Umbilical cord (tissue), 2 donors: ENCODE data around the gene OGDH. TPM values are rescaled to one million over a fixed set of nuclear protein-coding genes. Genes with fewer than 3 reads are reported as not detected.
"Not testable (repeated sequence)": the region's sequence is repeated elsewhere in the genome, so short reads cannot be mapped to it uniquely, and the experiment has no call there.

Experiments
- DNase-seq: peaks from one replicate; pipeline ENCODE4 v3.0.0-alpha.2; 2015; ENCODE audit warnings: low spot score
- total RNA-seq: library from RNA; depleted of rRNA; stranded (reverse); fragments of >200 nt; gene quantifications from one replicate; pipeline ENCODE4 v1.2.3, GENCODE V29; 2014; ENCODE audit warnings: low replicate concordance; ENCODE audit not compliant: insufficient read depth

The OGDH gene
- total RNA-seq, 1 donor from 2014 or later = 33.9 TPM

DNA sequence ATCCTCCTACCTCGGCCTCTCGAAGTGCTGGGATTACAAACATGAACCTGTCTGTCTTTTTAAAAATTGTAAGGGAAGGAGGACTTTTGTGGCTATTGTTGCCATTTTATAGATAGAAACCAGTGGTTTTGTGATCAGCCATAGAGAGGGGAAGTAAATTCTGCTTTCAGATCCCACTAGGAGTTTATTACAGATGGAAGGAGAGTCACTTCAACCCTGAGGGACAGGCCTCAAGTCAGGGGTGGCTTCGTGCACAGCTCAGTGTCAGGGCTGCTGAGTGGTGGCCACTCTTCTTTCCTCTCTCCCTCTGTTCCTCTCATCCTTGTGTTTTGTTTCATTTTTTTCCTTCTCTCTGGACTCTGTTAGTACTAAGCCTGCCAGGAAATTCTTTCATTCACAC is 60.8 kb downstream of the OGDH start:
- DNase-seq = no peak

DNA sequence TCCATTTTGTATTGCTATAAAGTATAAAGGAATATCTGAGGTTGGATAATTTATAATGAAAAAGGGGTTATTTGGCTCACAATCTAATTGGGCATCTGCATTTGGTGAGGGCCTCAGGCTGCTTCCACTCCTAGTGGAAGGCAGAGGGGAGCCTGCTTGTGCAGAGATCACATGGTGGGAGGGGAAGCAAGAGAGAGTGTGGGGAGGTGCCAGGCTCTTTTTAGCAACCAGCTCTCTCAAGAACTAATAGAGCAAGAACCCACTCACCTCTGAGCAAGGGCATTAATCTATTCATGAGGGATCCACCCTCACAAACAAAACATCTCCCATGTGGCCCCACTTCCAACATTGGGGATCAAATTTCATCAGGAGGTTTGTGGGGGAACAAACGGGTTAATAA is 64.6 kb downstream of the OGDH start:
- no peak for DNase-seq

DNA sequence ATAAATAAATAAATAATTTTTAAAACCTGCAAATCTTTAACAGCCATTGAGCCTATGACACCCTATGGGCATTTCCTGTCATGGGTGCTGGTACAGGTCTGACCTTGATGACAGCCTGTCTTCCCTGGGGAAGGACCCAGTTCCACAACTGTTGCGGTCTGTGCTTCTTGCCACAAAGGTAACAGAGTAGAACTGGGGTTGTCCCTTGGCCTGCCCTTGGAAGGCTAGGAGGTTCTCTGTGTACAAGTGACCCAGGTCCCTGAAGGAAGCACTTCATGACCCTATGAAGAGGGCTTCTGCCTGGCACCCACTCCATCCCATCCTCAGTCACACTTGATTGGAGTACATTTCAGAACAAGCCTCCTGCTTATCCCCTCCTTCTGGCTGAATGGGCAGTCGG is 66.9 kb downstream of the OGDH start:
- DNase-seq = no peak

DNA sequence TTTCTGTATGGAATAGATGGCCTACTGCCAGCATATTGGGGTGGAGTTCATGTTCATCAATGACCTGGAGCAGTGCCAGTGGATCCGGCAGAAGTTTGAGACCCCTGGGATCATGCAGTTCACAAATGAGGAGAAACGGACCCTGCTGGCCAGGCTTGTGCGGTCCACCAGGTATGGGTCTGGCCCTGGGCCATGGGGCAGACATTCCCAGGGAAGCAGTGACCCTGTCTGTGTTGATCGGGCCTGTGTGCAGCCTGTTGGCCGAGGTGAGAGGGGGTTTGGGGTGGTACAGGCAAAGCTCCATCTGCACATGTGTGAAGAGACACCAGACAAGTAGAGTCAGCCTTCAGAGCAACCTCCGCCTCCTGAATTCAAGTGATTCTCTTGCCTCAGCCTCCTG is 67.3 kb downstream of the OGDH start:
- DNase-seq = no peak

DNA sequence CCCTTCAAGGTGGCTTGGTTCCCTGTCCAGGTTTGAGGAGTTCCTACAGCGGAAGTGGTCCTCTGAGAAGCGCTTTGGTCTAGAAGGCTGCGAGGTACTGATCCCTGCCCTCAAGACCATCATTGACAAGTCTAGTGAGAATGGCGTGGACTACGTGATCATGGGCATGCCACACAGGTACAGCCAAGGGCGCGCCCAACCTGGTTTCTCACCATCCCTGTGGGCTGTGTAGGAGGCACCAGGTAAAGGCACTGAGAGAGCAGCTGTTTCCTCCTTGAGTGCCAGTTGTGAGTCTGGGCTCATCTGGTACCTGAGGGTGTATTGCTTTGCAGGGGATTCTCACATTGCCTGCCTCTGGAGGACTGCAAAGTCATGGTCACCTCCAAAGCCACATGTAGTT is 68.0 kb downstream of the OGDH start:
- DNase-seq = no peak

DNA sequence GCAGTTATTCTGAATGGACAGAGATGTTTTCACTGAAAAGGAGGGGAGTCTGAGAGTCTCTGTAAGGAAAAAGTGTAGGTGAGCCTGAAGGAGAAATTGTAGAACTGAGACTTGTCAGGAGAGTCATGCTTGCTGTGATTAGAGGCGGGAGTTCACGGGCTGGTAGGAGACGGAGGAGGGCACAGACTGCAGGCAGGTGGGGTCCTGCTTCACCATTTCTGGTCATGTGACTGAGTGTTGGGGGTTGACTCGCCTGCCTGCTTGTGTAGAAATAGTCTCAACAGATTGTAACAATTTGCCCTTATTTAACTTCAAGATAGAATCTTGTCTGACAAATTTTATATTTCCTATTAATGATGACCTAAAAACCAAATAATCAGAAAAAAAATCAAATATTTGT is 70.3 kb downstream of the OGDH start:
- DNase-seq = no peak

DNA sequence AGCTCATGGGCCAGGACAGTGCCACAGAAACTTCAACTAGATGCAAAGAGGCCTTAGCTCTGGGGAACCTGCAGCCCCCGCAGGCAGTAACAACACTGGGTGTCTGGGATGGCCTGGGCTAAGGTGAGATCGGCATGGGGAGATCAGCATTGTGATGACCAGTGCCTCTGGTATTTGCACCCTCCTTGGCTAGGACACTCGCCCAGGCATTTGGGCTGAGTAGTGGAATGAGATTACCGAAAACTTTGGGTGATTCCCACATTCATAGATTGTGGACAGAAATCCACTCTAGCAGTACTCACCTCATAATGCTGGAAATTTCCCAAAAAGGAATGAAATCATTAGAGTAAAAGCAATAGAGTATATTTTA is 71.7 kb downstream of the OGDH start:
- DNase-seq = no peak

DNA sequence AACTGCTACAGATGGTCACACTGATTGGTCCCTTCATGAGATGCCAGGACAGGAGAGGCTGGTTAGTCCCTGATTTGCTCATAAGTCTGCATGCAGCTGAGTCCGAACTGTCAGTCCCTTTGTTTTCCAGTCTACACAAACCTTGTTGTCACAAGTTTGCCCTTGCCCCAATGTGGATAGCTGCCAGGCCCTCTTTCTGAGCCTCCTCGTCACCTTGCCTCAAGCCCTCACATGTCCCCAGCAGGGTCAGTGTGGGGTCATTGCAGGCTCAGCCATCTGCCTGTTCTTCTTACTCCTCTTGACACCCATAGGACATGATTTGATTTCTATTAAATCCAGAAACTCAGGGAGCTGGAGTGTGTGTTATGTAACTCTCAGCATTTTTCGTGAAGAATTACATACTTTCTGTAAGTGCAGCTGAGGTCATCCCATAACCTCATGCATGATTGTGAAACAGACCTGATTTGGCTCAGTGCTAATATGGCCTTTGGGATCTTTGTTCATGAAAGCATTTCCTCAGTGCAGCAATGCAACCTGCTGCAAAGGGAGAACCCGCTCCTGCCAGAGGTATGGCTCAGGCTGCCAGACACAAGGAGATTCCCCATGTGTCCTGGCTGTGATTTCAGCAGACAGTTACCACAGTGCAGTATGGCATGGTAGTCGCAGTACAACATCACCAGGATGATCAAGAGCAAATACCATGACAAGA is 72.2 kb downstream of the OGDH start:
- DNase-seq = peak; percentile 64

DNA sequence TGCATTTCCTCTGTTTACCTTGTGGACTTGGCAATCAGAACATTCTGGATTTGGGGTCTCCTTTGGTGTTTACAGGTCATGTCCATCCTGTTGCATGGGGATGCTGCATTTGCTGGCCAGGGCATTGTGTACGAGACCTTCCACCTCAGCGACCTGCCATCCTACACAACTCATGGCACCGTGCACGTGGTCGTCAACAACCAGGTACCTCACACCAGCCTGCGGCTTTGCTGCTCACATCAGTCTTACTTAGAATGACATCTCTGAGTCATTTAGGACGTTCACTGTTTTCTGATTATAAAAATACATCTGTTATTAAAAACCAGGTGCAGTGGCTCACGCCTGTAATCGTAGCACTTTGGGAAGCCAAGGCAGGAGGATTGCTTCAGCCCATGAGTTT is 75.2 kb downstream of the OGDH start:
- DNase-seq = no peak

DNA sequence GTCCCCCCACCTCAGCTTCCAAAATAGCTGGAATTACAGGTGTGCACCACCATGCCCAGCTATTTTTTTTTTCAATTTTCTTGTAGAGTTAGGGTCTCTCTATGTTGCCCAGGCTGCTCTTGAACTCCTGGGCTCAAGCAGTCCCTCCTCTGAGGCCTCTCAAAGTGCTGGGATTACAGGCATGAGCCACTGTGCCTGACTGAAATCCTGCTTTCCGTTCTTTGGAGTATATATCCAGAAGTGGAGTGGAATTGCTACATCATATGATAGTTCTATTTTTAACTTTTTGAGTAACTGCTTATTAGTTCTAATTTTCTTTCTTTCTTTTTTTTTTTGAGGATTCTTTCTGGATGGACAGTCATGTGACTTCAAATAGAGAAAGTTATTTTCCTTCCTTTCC is 79.3 kb downstream of the OGDH start:
- DNase-seq = peak; percentile 43

DNA sequence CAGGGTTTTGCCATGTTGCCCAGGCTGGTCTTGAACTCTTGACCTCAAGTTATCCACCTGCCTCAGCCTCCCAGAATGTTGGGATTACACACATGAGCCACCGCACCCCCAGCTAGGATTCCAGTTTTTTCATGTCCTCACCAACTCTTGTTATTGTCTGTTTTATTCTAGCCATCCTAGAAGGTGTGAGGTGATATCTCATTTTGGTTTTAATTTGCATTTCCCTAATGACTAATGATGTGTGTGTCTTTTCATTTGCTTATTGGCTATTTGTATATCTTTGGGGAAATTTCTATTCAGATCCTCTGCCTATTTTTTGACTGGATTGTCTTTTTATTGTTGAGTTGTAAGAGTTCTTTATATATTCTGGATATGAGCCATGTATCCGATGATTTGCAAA is 83.0 kb downstream of the OGDH start:
- no peak for DNase-seq

DNA sequence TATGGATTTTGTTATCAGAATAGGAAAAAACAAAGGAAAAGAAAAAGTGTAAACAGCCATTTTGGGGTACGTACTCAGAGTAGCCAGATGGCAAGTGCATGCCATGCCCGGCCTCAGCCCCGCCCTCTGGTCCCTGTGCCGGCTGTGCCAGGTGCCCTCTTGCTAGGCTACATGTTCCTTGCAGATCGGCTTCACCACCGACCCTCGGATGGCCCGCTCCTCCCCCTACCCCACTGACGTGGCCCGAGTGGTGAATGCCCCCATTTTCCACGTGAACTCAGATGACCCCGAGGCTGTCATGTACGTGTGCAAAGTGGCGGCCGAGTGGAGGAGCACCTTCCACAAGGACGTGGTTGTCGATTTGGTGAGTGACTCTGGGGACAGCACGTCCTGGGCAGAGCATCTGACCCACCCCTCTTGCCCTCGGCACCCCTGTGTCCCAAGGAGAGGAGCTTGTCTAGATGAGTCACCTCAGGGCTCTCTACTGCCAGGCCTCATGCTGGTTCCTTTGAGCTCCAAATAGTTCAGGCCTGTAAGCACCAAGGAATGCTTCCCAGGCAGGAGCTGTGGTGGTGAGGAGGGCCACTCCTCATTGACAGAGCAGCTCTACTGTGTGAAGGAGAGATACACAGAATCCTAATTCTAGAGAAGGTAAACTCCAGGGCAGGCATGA is 87.3 kb downstream of the OGDH start:
- no peak for DNase-seq

DNA sequence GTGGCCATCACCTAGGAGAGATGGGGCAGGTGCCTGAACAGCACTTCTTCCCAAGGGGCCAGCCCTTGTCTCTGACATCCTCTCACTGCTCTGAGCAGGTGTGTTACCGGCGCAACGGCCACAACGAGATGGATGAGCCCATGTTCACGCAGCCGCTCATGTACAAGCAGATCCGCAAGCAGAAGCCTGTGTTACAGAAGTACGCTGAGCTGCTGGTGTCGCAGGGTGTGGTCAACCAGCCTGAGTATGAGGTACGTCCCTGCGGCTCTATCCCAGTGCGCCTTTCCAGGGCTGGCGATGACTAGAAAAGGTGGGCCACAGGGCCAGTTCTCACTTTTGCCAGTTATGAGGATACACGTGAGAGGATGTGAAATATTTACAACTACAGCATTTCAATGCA is 87.9 kb downstream of the OGDH start:
- no peak for DNase-seq

DNA sequence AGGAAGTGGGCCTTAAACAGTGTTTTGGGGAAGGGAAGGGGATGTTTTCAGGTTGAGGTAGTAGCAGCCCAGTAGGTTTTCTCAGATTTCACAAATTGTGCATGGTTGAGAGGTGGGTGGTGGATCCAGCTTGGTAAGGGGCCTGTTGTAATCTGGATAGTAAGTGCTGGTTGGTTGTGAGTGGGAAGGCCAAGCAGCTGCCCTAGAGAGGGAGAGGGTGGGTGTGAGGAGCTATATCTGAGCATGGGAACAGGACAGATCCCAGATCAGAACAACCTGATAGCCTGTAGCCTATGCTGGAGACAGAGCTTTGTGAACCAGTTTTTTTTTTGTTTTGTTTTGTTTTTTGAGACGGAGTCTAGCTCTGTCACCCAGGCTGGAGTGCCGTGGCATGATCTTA is 88.3 kb downstream of the OGDH start:
- DNase-seq = no peak

DNA sequence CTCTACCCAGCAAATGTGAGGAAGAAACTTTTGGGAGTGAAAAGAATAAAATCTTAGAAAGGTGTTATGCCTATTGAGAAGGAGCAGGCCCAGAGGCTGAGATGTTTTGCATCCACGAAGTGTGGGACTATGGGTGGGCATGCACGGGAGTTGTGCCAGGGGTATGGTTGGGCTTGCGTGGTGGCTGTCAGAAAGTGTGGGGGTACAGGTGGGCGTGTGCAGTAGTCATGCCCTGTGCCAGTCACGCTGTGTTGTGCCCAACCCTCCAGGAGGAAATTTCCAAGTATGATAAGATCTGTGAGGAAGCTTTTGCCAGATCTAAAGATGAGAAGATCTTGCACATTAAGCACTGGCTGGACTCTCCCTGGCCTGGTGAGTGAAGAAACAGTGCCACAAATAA is 89.3 kb downstream of the OGDH start:
- no peak for DNase-seq

DNA sequence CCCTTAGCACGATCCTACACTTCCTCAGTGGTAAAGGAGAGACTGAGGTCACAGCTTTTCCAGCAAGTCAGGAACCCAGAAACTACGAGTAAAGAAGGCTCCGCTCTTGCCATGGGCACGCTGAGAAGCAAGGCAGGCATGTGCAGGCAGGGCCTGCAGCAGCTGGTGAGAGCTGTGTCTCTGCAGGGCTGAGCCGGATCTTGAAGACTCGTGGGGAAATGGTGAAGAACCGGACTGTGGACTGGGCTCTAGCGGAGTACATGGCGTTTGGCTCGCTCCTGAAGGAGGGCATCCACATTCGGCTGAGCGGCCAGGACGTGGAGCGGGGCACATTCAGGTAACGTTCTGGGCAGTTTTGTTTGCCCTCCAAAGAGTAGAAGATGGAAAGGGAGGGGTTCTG is 90.3 kb downstream of the OGDH start:
- no peak for DNase-seq

DNA sequence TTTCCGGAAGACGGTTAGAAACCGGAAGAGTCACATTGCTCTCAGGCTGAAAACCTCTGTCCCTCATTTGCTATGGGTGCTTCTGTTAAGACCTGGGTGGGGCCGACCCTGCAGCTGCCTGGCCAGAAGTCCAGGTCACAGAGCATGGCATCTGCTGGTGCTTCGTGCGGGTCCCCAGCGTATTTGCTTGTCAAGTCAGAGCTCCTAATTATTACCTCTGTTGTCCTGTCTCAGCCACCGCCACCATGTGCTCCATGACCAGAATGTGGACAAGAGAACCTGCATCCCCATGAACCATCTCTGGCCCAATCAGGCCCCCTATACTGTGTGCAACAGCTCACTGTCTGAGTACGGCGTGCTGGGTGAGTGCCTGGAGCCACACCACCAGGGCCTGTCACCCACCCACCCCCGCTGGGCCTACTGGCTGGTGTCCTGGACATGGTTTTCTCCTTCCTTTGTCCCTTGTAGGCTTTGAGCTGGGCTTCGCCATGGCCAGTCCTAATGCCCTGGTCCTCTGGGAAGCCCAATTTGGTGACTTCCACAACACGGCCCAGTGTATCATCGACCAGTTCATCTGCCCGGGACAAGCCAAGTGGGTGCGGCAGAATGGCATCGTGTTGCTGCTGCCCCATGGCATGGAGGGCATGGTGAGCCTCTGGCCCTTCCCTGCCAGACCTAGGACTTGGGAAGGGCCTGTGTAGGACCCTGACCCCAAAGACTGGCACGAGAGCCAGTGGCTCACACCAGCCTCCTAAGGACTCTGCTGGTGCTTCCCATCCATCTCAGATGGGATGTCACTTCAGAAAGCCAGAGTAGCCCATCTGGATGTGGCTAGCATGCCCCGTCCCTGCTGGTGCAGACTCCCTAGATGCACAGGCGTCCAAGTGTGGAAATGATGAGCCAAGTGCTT is 91.0 kb downstream of the OGDH start:
- no peak for DNase-seq

DNA sequence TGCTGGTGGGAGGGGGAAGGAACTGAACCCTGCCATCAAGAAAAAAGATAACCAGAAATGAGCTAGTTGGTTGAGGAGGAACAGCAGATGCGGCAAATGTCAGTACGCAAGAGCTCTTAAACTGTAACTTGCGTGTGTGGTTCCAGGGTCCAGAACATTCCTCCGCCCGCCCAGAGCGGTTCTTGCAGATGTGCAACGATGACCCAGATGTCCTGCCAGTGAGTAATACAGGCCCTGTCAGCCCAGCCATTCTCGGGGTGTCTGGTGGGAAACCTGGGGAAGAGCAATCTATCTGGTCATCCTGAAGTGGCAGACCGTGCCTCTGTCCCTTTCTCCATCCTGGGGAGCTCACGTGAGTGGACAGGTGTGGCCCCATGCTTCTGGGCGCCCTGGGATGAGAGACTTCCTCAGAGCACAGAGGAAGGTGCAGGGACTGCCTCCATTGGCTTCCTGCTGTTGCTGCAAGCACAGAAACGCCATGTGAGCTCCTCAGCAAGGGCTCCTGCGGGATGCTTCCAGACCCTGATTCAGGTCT is 91.7 kb downstream of the OGDH start:
- no peak for DNase-seq

DNA sequence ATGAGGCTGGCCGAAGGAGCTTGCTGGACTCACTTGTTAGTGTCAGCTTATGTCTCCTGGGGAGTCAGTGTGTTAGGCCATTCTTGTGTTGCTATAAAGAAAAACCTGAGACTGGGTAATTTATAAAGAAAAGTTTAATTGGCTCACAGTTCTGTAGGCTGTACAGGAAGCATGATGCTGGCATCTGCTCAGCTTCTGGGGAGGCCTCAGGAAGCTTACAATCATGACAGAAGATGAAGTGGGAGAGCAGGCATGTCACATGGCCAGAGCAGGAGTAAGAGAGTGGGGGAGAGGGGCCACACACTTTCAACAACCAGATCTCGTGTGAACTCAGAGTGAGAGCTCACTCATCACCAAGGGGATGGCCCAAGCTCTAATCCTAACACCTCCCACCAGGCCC is 93.2 kb downstream of the OGDH start:
- not testable (repeated sequence) for DNase-seq

DNA sequence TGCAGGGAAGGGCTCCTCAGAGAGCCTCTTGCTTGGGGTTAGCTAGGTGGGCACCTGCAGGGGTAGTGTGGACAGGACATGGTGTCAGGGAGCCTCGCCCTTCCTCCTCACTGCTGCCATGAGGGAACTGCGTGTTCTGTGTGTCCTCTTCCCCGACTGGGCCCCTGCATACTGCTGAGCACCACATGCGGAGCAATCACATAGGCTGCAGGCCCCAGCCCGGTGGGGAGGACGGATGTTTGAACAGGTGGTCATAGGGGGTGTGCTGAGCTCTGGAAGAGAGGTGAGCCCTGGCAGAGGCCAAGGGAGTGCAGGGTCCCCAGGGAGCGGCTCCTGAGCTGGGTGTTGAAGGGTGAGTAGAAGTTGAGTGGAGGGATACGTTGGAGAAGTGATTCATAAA is 93.9 kb downstream of the OGDH start:
- DNase-seq = no peak

DNA sequence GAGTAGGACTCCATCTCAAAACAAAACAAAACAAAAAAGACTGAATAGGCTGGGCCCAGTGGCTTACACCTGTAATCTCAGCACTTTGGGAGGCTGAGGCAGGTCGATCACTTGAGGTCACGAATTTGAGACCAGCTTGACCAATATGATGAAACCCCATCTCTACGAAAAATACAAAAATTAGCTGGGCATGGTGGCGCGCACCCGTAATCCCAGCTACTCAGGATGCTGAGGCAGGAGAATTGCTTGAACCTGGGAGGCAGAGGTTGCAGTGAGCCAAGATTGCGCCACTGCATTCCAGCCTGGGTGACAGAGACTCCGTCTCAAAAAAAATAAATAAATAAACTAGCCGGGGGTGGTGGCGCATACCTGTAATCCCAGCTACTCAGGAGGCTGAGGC is 97.0 kb downstream of the OGDH start:
- not testable (repeated sequence) for DNase-seq

DNA sequence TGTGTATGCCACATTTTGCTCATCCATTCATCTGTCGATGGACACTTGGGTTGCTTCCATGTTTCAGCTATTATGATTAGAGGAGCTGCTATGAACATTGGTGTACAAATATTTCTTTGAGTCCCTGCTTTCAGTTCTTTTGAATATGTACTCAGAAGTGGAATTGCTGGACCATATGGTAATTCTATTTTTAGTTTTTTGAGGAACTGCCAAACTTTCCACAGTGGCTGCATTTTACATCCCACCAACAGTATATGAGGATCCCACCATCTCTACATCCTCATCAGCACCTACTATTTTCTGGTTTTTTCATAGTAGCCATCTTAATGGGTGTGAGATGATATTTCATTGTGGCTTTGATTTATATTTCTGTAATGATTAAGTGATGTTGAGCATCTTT is 97.5 kb downstream of the OGDH start:
- DNase-seq = no peak
